HEK293 (cell line): ENCODE measurements around the gene AGAP1.

Experiments used
- YY1 ChIP-seq: fragments of 450-650 bp; formaldehyde crosslinking; IDR thresholded peaks from 2 replicates; pipeline ENCODE4 v1.5.1; 2018; ENCODE audit warnings: missing biosample characterization, missing genetic modification characterization
- ZBTB21 ChIP-seq: fragments of 450-650 bp; formaldehyde crosslinking; IDR thresholded peaks from 2 replicates; pipeline ENCODE4 v1.5.1; 2017; ENCODE audit warnings: missing biosample characterization, missing genetic modification characterization
- ZNF133 ChIP-seq: fragments of 450-650 bp; formaldehyde crosslinking; IDR thresholded peaks from 2 replicates; pipeline ENCODE4 v1.5.1; 2016; ENCODE audit warnings: missing biosample characterization, missing genetic modification characterization
- ZXDB ChIP-seq: fragments of 450-650 bp; formaldehyde crosslinking; IDR thresholded peaks from 2 replicates; pipeline ENCODE4 v1.5.1; 2016; ENCODE audit warnings: missing biosample characterization, missing genetic modification characterization
- TF ChIP-seq, protein P1 (sequence below): fragments of 450-650 bp; formaldehyde crosslinking; IDR thresholded peaks from 2 replicates; pipeline ENCODE4 v1.5.1; 2016; ENCODE audit warnings: missing biosample characterization, missing genetic modification characterization
- TF ChIP-seq, protein P2 (sequence below): fragments of 450-650 bp; formaldehyde crosslinking; IDR thresholded peaks from 2 replicates; pipeline ENCODE4 v1.5.1; 2016; ENCODE audit warnings: missing biosample characterization, missing genetic modification characterization

DNA sequence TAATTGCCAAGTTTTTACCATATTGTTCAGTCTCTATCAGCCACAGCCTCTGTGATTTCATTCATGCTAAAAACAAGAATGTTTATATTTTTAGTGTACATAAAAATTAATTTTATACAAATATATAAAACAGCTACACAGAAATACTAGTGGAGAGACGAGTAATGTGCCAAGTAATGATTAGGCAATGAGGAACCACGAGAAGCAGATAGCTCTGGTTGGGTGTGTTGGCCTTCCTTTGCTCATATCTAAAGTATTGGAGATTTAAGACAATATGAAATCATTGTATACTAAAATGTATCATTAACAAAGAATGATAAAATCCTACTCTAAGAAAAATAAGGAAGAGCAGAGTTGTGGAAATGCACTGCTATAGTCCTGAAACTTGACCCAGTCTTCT, 326.7 kb downstream of the AGAP1 start:
- TF ChIP-seq YY1, result no peak
- TF ChIP-seq, protein P1, sequence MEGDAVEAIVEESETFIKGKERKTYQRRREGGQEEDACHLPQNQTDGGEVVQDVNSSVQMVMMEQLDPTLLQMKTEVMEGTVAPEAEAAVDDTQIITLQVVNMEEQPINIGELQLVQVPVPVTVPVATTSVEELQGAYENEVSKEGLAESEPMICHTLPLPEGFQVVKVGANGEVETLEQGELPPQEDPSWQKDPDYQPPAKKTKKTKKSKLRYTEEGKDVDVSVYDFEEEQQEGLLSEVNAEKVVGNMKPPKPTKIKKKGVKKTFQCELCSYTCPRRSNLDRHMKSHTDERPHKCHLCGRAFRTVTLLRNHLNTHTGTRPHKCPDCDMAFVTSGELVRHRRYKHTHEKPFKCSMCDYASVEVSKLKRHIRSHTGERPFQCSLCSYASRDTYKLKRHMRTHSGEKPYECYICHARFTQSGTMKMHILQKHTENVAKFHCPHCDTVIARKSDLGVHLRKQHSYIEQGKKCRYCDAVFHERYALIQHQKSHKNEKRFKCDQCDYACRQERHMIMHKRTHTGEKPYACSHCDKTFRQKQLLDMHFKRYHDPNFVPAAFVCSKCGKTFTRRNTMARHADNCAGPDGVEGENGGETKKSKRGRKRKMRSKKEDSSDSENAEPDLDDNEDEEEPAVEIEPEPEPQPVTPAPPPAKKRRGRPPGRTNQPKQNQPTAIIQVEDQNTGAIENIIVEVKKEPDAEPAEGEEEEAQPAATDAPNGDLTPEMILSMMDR (tag by site-specific recombination), result no peak
- TF ChIP-seq ZXDB, result no peak
- no peak for TF ChIP-seq ZBTB21
- TF ChIP-seq ZNF133 (tag by site-specific recombination), result no peak
- TF ChIP-seq, protein P2, sequence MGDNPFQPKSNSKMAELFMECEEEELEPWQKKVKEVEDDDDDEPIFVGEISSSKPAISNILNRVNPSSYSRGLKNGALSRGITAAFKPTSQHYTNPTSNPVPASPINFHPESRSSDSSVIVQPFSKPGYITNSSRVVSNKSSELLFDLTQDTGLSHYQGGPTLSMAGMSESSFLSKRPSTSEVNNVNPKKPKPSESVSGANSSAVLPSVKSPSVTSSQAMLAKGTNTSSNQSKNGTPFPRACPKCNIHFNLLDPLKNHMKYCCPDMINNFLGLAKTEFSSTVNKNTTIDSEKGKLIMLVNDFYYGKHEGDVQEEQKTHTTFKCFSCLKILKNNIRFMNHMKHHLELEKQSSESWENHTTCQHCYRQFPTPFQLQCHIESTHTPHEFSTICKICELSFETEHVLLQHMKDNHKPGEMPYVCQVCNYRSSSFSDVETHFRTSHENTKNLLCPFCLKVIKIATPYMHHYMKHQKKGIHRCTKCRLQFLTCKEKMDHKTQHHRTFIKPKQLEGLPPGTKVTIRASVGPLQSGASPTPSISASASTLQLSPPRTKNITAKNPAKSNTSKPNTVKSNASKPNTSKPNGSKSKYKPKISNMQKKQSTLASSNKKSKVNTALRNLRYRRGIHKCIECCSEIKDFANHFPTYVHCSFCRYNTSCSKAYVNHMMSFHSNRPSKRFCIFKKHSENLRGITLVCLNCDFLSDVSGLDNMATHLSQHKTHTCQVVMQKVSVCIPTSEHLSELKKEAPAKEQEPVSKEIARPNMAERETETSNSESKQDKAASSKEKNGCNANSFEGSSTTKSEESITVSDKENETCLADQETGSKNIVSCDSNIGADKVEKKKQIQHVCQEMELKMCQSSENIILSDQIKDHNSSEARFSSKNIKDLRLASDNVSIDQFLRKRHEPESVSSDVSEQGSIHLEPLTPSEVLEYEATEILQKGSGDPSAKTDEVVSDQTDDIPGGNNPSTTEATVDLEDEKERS, result no peak
